Mesendoderm (in vitro differentiated cells): ENCODE measurements around the gene AKAP6.

Source experiments
- DNase-seq: peaks from one replicate; pipeline ENCODE4 v3.0.0; 2013
- H2AK5ac ChIP-seq: 2 replicates; pipeline ENCODE4 v1.6.1; 2013; ENCODE audit warnings: low read length, inconsistent platforms
- H2BK120ac ChIP-seq: 2 replicates; pipeline ENCODE4 v1.6.1; 2013; ENCODE audit warnings: low read depth, mild to moderate bottlenecking, low read length, moderate library complexity, mixed read lengths
- H2BK15ac ChIP-seq: replicated peaks from 2 replicates; pipeline ENCODE4 v1.6.1; 2013; ENCODE audit warnings: low read depth, mild to moderate bottlenecking, moderate library complexity
- H2BK5ac ChIP-seq: 2 replicates; pipeline ENCODE4 v1.6.1; 2013; ENCODE audit warnings: low read length, inconsistent platforms
- H3K18ac ChIP-seq: 2 replicates; pipeline ENCODE4 v1.6.1; 2013; ENCODE audit warnings: mild to moderate bottlenecking, low read length, mixed read lengths
- H3K23ac ChIP-seq: one replicate; pipeline ENCODE4 v1.6.1; 2013; ENCODE audit warnings: low read length
- H3K27ac ChIP-seq: 2 replicates; pipeline ENCODE4 v1.5.1; 2013; ENCODE audit warnings: low read depth, mild to moderate bottlenecking, inconsistent platforms, low read length, moderate library complexity
- H3K27me3 ChIP-seq: 2 replicates; pipeline ENCODE4 v1.6.1; 2013; ENCODE audit warnings: low read length, control low read depth, mild to moderate bottlenecking, inconsistent platforms; ENCODE audit not compliant: insufficient read depth, poor library complexity
- H3K36me3 ChIP-seq: 2 replicates; pipeline ENCODE4 v1.6.1; 2013; ENCODE audit warnings: low read length, inconsistent platforms; ENCODE audit not compliant: control insufficient read depth, insufficient read depth
- H3K4ac ChIP-seq: one replicate; pipeline ENCODE4 v1.6.1; 2013; ENCODE audit warnings: low read depth, mild to moderate bottlenecking, low read length, moderate library complexity
- H3K4me1 ChIP-seq: 2 replicates; pipeline ENCODE4 v1.6.1; 2013; ENCODE audit warnings: low read depth, low read length, inconsistent platforms; ENCODE audit not compliant: control insufficient read depth
- H3K4me2 ChIP-seq: 2 replicates; pipeline ENCODE4 v1.6.1; 2013; ENCODE audit warnings: low read length
- H3K4me3 ChIP-seq: 2 replicates; pipeline ENCODE4 v1.5.1; 2013; ENCODE audit warnings: mild to moderate bottlenecking, low read length
- H3K56ac ChIP-seq: one replicate; pipeline ENCODE4 v1.6.1; 2013; ENCODE audit warnings: low read length
- H3K79me1 ChIP-seq: 2 replicates; pipeline ENCODE4 v1.6.1; 2013; ENCODE audit warnings: low read length, inconsistent platforms
- H3K79me2 ChIP-seq: 2 replicates; pipeline ENCODE4 v1.6.1; 2013; ENCODE audit warnings: mild to moderate bottlenecking, low read length; ENCODE audit not compliant: control insufficient read depth, insufficient read depth
- H3K9ac ChIP-seq: 2 replicates; pipeline ENCODE4 v1.6.1; 2013; ENCODE audit warnings: low read length, inconsistent platforms
- H4K5ac ChIP-seq: one replicate; pipeline ENCODE4 v1.6.1; 2013; ENCODE audit warnings: low read length
- H4K8ac ChIP-seq: one replicate; pipeline ENCODE4 v1.6.1; 2013; ENCODE audit warnings: low read depth, mild to moderate bottlenecking, control low read depth, low read length, moderate library complexity
- WGBS: extraction: QIAGEN DNeasy Blood & Tissue Kit; methylation state at CpG from one replicate; pipeline ENCODE4 v1.1.7; 2013; ENCODE audit warnings: low lambda C conversion rate, missing lambda C conversion rate; ENCODE audit not compliant: insufficient coverage; ENCODE audit errors: extremely low coverage; 5-methylcytosine and 5-hydroxymethylcytosine counted together

Gene AKAP6

GRCh38 chr14:32588448-32589320 lies 259.6 kb downstream of the AKAP6 start:
- Histone ChIP-seq H3K27ac (no peak overlapping the region), H3K36me3 (no peaks in the 10 kb centered on the region), H3K9ac (no peak overlapping the region), H3K4me2 (no peak overlapping the region), H3K56ac (no peak overlapping the region), H3K23ac (no peak overlapping the region), H3K79me2 (no peaks in the 10 kb centered on the region), H2AK5ac (no peak overlapping the region), H3K4me3 (no peak overlapping the region), H4K5ac (no peak overlapping the region), H2BK120ac (no peak overlapping the region), H4K8ac (no peak overlapping the region), H3K27me3 (no peaks in the 10 kb centered on the region), H3K79me1 (no peaks in the 10 kb centered on the region), H2BK5ac (no peak overlapping the region), H2BK15ac (no peak overlapping the region), H3K18ac (no peak overlapping the region), H3K4me1 (no peaks in the 10 kb centered on the region), H3K4ac (no peak overlapping the region)
- peak; percentile 62 for DNase-seq
- no CpG with 5 or more reads among the region's 6 CpGs for WGBS

- no CpG with 5 or more reads among the region's 1 CpG for WGBS
These were observed 261.1 kb downstream of the AKAP6 start for GRCh38 chr14:32590157-32590556.

GRCh38 chr14:32593290-32593942 lies 264.3 kb downstream of the AKAP6 start:
- no peak overlapping the region for H3K27ac ChIP-seq
- H3K79me2 ChIP-seq: no peaks in the 10 kb centered on the region
- no peak overlapping the region for H4K8ac ChIP-seq
- no peaks in the 10 kb centered on the region for H3K4me1 ChIP-seq
- no peak overlapping the region for H3K9ac ChIP-seq
- H2BK15ac ChIP-seq: no peak overlapping the region
- no peak overlapping the region for H3K4ac ChIP-seq
- H3K27me3 ChIP-seq: no peaks in the 10 kb centered on the region
- peak; percentile 51 for DNase-seq
- H3K18ac ChIP-seq: no peak overlapping the region
- no peak overlapping the region for H3K56ac ChIP-seq
- no peak overlapping the region for H2AK5ac ChIP-seq
- WGBS: no CpG with 5 or more reads among the region's 1 CpG
- no peak overlapping the region for H4K5ac ChIP-seq
- H3K4me3 ChIP-seq: no peak overlapping the region
- H2BK5ac ChIP-seq: no peak overlapping the region
- H2BK120ac ChIP-seq: no peak overlapping the region
- H3K36me3 ChIP-seq: no peaks in the 10 kb centered on the region
- H3K79me1 ChIP-seq: no peaks in the 10 kb centered on the region
- H3K23ac ChIP-seq: no peak overlapping the region
- H3K4me2 ChIP-seq: no peak overlapping the region

More at GRCh38 chr14:32590157-32590556, 261.1 kb downstream of the AKAP6 start:
- no peaks in the 10 kb centered on the region for H3K79me1 ChIP-seq
- no peak overlapping the region for H2BK120ac ChIP-seq
- H4K8ac ChIP-seq: no peak overlapping the region
- H3K4me1 ChIP-seq: no peaks in the 10 kb centered on the region
- no peak overlapping the region for H2BK15ac ChIP-seq
- no peaks in the 10 kb centered on the region for H3K27me3 ChIP-seq
- H3K4ac ChIP-seq: no peak overlapping the region
- DNase-seq: no peak
- no peak overlapping the region for H3K23ac ChIP-seq
- H3K56ac ChIP-seq: no peak overlapping the region
- H3K18ac ChIP-seq: no peak overlapping the region
- no peaks in the 10 kb centered on the region for H3K36me3 ChIP-seq
- no peak overlapping the region for H3K27ac ChIP-seq
- no peak overlapping the region for H2AK5ac ChIP-seq
- H3K4me3 ChIP-seq: no peak overlapping the region
- H3K9ac ChIP-seq: no peak overlapping the region
- H2BK5ac ChIP-seq: no peak overlapping the region
- no peak overlapping the region for H3K4me2 ChIP-seq
- no peak overlapping the region for H4K5ac ChIP-seq
- no peaks in the 10 kb centered on the region for H3K79me2 ChIP-seq

GRCh38 chr14:32594766-32595165 lies 265.7 kb downstream of the AKAP6 start:
- Histone ChIP-seq H4K8ac (no peak overlapping the region), H3K23ac (no peak overlapping the region), H2BK120ac (no peak overlapping the region), H3K4me2 (no peak overlapping the region), H3K36me3 (no peaks in the 10 kb centered on the region), H3K79me2 (no peaks in the 10 kb centered on the region), H4K5ac (no peak overlapping the region), H3K27me3 (no peaks in the 10 kb centered on the region), H3K4me1 (no peaks in the 10 kb centered on the region), H3K18ac (no peak overlapping the region), H2AK5ac (no peak overlapping the region), H3K56ac (no peak overlapping the region), H3K9ac (no peak overlapping the region), H3K4me3 (no peak overlapping the region), H2BK5ac (no peak overlapping the region), H3K79me1 (no peaks in the 10 kb centered on the region), H3K4ac (no peak overlapping the region), H2BK15ac (no peak overlapping the region), H3K27ac (no peak overlapping the region)
- no CpG with 5 or more reads among the region's 3 CpGs for WGBS
- no peak for DNase-seq

GRCh38 chr14:32595497-32595896 lies 266.4 kb downstream of the AKAP6 start:
- Histone ChIP-seq H2BK15ac (no peak overlapping the region), H2BK120ac (no peak overlapping the region), H3K4me2 (no peak overlapping the region), H3K27me3 (no peaks in the 10 kb centered on the region), H3K27ac (no peak overlapping the region), H2AK5ac (no peak overlapping the region), H3K79me2 (no peaks in the 10 kb centered on the region), H3K4ac (no peak overlapping the region), H3K18ac (no peak overlapping the region), H3K56ac (no peak overlapping the region), H4K8ac (no peak overlapping the region), H3K36me3 (no peaks in the 10 kb centered on the region), H2BK5ac (no peak overlapping the region), H3K79me1 (no peaks in the 10 kb centered on the region), H4K5ac (no peak overlapping the region), H3K4me1 (no peaks in the 10 kb centered on the region), H3K9ac (no peak overlapping the region), H3K4me3 (no peak overlapping the region), H3K23ac (no peak overlapping the region)
- DNase-seq: no peak
- no CpG with 5 or more reads among the region's 4 CpGs for WGBS
